GM10248 (cell line): ENCODE measurements around the gene CLIC4.

ENCODE experiments used
- CTCF ChIA-PET: fragments of 300-600 bp; sonication (Branson Sonifier 250); formaldehyde crosslinking; extraction: SDS; loops from one replicate; lab custom pipeline; 2021; ENCODE audit warnings: antibody characterized with exemption; lab: Yijun Ruan, JAX
- POLR2A ChIA-PET: fragments of 350-650 bp; sonication (Branson Sonifier 250); formaldehyde crosslinking; extraction: SDS; loops from one replicate; lab custom pipeline; 2020; ENCODE audit warnings: antibody characterized with exemption; lab: Yijun Ruan, JAX
- DNase-seq: peaks from one replicate; pipeline ENCODE4 v3.0.0; 2012; ENCODE audit errors: extremely low spot score
- TF ChIP-seq, protein P1 (sequence below): IDR thresholded peaks from 2 replicates; pipeline ENCODE4 v1.5.1; 2012; ENCODE audit warnings: mild to moderate bottlenecking, low read depth; ENCODE audit errors: extremely low read depth, missing control alignments, control extremely low read depth

Gene CLIC4

DNA sequence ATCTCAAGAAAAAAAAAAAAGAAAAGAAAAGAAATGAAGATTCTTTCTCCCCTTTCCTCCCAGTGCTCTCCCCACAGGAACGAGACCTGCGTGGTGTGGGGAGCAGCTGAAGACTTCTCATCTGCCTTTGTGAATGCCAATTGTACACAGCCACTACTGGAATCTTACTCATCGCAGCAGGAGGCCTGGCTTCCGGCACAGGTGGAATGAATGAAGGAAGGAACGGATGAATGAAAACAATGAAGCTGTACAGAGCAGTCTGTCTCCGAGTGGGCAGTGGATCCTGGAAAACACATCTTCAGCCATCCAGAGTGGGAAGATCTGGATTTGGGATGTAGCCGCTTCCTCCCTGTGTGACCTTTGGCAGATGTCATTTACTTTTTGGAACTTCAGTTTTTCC, 119.9 kb downstream of the CLIC4 start:
- CTCF ChIA-PET: interaction anchor here (1.4 to 3.3 kb wide), 2 partner anchors 13 to 16 kb away, joined by 3 to 14 read pairs; no protein-coding TSS in a partner anchor
- TF ChIP-seq, protein P1, sequence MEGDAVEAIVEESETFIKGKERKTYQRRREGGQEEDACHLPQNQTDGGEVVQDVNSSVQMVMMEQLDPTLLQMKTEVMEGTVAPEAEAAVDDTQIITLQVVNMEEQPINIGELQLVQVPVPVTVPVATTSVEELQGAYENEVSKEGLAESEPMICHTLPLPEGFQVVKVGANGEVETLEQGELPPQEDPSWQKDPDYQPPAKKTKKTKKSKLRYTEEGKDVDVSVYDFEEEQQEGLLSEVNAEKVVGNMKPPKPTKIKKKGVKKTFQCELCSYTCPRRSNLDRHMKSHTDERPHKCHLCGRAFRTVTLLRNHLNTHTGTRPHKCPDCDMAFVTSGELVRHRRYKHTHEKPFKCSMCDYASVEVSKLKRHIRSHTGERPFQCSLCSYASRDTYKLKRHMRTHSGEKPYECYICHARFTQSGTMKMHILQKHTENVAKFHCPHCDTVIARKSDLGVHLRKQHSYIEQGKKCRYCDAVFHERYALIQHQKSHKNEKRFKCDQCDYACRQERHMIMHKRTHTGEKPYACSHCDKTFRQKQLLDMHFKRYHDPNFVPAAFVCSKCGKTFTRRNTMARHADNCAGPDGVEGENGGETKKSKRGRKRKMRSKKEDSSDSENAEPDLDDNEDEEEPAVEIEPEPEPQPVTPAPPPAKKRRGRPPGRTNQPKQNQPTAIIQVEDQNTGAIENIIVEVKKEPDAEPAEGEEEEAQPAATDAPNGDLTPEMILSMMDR: no peak
- no peak for DNase-seq
- POLR2A ChIA-PET: no interaction called here

DNA sequence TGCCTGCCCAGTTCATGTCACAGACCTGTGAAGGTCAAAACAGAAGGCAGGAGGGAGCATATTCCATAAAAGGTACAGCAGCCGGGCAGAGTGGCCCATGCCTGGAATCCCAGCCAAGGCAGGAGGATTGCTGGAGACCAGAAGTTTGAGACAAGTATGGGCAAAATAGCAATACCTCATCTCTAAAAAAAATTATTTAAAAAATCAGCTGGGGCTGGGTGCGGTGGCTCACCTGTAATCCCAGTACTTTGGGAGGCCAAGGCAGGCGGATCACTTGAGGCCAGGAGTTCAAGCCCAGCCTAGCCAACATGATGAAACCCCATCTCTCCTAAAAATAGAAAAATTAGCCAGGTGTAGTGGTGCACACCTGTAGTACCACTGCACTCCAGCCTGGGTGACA, 120.3 kb downstream of the CLIC4 start:
- CTCF ChIA-PET: interaction anchor here (1.4 kb wide), 1 partner anchor 13 kb away, joined by 3 read pairs; no protein-coding TSS in a partner anchor
- POLR2A ChIA-PET: no interaction called here
- TF ChIP-seq, protein P1: no peak
- no peak for DNase-seq

DNA sequence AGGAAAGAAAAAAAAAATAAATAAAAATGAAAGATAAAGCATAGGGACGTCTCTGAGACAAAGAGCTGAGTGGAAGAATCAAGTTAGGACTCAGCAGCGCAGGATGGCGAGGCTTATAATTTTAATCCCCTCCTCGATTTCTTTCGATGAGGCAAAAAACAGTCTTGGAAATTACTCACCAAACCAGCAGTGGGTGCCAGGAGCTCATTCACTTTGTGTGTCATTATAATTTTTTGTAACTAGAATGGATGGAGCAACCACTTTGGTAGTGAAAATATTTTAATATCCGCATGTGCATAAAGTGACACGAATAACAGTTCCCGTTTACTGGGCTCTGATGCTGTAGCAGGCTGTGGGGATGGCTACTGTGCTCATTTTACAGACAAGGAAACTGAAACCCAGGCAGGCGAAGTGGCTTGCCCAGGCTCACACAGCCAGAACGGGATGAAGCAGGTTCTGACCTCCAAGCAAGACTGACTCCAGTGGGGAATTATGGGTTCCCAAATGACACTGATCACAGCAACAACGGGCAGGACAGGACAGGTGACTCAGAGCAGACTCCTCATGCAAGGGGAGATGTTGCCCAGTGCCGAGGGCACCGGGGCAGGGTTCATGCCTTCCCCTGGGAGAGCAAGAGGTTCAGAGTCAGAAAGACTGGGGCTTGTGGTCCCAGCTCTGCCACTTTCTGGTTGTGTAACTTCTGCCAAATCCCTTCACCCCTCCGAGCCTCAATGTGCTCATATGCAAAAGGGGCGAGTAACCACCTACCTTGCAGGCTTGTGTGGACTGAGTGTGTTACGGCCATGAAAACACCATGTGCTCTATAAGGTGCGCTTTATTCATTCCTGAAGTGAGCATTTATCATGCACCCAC, 121.2 kb downstream of the CLIC4 start:
- TF ChIP-seq, protein P1: no peak
- no peak for DNase-seq
- ChIA-PET POLR2A (no interaction called here), CTCF (interaction anchor here (2.2 kb wide), 2 partner anchors 32 to 171 kb away, joined by 5 to 7 read pairs; no protein-coding TSS in a partner anchor)

DNA sequence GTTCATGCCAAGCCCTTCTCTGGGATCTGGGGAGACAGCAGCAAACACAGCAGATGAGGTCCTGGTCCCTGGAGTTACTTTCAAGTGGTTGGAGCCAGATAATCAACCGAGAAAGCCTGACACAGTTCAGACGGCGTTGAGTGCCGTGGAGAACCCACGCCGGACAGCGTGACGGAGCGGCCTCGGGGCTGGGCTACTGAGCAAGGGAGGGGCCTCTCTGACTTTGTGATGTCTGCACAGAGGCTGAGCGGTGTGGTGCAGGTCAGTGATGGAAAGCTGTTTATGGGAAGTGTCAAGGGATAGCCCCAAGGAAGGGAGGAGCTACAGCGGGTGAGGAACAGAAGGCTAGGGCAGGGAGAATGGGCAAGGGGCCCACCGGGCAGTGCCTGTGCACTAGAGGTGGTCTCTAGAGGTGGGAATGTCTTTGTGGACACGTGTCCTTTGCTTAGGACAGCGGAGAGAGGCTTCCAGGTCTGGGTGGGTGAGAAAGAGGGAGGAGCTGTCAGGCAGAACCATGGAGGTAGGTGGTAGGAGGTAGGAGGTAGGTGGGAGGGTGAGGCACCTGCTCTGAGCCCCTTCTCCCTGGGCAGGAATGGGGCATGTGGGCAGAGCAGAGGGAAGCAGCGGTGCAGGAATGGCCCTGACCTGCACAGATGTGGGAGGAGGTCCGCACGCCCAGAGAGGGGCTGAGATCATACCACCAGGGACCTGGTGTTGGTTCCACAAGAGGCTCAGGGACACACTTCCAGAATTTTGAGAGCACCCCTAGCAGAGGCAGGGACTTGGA, 122.0 kb downstream of the CLIC4 start:
- POLR2A ChIA-PET: no interaction called here
- TF ChIP-seq, protein P1: no peak
- no peak for DNase-seq
- CTCF ChIA-PET: interaction anchor here (0.7 to 2.2 kb wide), 4 partner anchors 14 to 178 kb away, joined by 3 to 7 read pairs (median 5); no protein-coding TSS in a partner anchor

DNA sequence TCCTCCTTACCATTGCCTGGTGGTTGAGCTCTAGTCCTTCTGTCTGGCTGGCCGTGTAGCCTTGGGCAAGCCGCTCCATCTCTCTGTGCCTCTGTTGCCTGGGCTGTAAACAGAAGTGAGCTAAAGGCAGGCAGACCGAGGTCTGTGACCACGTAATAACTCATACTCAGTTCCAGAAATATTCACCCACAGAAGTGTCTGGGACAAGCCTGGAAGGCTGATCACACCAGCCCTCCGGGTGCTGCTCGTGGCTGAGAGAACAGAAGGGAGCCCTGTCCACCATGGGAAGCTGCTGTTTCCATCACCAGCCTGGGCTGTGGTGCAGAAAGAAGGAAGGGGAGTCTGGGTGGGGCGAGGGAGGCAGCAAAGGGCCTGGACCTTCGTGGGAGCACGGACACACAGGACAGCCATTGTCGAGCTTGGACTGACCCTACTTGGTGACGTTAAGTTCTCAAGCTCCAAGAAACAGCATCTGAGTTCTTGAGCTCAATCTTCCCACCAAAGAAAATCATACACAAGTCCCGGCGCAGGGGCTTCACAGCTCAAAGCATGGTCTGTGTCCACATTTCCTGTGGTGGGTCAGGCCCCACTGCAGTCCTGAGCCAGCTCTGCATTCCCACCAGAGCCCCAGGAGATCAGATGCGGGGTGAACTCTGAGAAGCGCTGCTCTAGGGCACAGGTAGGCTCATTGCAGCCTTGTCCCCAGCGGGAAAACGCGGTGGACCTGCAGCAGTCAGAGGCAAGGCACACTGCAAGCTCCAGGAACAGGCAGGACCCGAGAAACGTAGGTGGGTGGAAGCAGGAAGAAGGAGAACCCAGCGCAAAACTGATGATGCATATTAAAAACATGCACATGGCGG, 123.0 kb downstream of the CLIC4 start:
- POLR2A ChIA-PET: no interaction called here
- CTCF ChIA-PET: interaction anchor here (0.7 to 2.2 kb wide), 7 partner anchors 13 to 179 kb away, joined by 3 to 7 read pairs (median 3); no protein-coding TSS in a partner anchor

More for the DNA sequence above, 123.0 kb downstream of the CLIC4 start:
- TF ChIP-seq, protein P1: no peak
- no peak for DNase-seq
